GM19455 (cell line): Measurements from ENCODE around the gene ASCC1.

Experiments used
- ATAC-seq: cut with Tn5 transposase; IDR thresholded peaks from one replicate; pipeline ENCODE4 v1.9.1; 2021; ENCODE audit not compliant: unreplicated experiment

Gene ASCC1

DNA sequence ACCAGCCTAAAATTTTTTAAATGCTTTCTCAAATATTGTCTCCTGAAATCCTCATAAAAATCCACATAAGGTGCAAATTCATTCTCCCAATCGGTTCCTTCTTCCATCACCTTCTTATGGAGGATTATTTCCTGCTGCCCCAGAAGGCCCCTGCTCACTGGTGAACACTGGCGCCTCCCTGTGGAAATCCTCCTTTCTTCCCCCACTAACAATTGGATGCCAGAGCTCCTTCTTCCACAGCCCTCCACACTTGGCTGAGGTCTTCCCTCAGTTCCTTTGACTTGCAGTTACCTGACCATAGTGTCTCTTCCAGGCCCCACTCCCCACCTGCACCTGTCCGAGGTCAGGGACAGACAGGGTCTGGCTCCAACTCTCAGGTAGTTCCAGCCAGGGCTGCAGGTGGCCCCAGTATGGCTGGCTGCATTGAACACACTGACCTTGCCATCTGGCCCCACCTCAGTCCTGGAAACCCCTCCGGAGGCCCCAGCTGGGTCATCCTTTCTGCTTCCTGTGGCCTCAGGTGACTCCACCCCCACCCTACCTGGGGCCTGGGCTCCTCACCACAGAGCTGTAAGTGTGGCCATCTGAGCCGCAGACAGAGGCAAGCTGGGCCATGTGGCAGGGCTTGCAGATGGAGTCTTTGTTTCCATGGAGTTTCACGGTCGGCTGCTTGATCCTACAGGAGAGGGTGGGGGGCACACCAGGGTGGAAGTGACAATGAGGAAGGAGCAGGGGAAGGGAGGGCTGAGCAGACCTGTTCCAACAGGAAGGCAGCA, 146.1 kb downstream of the ASCC1 start:
- ATAC-seq = no peak

DNA sequence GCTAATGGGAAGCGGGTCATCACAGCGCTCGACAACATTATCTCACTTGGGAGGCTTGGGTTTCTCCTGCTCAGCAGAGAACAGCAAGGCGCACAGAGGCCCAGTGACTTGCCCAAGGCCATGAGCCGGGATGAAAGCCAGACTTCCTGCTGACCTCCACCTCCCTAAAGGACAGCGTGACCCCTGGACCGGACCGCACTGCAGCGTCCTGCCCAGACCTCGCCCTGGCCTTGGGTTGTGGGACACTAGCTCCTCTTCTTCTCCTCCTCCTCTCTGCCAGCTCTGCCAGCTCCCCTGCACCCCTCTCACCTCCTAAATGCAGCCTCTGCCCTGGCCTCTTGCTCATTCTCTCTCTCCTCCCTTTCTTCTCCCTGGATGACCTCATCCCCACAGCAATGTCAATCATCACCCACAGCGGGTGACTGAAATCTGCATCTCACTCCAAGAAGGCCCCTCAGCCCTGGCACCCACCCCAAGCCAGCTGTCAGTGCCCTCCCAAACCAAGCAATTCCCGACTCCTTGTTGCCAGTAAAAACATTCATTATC, 147.1 kb downstream of the ASCC1 start:
- no peak for ATAC-seq

DNA sequence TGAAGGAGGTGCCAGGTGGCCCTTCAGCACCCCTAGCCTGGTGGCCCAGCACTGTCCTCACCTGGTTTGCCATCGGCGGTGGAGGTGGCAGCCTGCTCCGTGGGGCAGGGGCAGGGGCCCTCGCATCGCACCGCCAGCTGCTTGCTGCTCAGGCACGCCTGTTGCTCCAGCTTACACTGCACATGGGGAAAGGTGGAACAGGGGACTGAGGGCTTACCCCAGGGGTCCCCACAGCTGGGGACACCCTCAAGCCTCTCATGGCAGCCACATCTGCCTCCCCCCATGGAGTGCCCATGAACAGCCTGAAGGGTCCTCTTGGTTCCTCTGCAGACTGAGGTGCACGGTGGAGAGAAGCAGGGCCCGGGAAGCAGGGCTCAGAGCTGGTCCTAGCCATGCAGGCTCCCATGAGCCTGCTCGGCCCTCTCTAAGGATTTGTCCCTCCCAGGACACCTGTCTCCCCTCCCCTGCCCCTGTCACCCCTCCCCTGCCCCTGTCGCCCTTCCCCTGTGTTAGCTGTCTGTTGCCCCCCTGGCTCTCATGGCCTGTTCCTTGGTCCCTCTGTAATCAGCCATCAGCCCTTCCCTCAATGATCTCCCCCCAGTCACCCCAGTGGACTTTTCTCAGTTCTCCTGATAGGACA, 147.8 kb downstream of the ASCC1 start:
- ATAC-seq = no peak

DNA sequence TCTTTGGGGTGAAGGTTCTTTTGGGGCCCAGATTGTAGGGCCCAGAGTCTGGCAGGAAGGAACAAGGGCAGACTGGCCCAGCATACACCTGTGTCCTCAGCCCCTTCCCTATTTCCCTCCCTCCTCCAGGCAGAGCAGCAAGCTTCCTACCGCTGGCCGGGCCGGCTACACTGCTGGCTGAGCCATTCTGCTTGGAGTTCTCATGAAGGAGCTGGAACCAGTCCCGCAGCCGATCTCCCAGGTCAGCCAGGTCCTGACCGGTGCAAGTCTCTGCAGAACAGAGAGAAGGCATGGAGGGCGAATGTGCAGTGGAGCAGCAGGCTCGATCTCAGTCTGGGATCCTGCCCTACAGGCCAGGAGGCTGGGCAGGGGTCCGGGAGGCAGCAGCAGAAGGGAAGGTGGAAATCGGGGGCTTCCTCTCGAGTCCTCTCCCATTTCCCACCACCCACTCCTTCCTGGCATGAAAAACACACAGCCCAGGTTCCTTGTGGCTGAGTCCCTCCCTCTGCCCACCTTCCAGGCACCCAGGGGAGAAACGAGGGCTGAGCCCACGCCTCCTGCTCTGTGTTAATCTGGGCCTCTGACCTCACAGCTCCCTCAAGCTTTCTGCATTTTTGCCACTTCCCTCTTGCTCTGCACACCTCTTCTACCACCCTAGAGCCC, 148.5 kb downstream of the ASCC1 start:
- ATAC-seq = no peak

- ATAC-seq = no peak
These were observed 149.5 kb downstream of the ASCC1 start for GRCh38 chr10:72066318-72067284.

DNA sequence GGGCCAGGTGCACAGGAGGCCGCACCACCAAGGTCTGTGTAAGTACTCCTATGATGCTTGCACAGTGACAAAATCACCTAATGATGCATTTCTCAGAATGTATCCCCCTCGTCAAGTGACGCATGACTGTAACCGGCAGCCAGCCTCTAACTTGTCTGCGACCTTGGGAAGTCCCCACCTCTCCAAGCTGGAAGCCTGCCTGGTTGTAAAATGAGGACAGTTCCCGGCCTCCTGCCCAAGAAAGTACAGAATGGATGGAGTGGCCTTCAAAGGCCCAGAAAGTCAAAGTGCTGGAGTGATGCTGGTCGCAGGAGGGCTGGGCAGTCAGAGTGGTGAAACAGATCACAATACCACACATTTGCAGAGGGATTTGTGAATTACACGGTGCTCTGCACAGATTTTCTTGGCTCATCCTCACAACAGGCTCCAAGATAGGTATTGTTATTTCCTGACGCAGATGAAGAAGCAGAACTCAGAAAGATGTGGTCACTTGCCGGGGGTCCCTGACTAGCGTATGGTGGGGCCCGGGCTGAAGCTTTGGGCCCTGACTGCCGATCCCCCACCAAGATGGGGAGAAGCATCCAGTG, 150.5 kb downstream of the ASCC1 start:
- no peak for ATAC-seq

- ATAC-seq = no peak
These were observed 152.2 kb downstream of the ASCC1 start for GRCh38 chr10:72063703-72064391.

DNA sequence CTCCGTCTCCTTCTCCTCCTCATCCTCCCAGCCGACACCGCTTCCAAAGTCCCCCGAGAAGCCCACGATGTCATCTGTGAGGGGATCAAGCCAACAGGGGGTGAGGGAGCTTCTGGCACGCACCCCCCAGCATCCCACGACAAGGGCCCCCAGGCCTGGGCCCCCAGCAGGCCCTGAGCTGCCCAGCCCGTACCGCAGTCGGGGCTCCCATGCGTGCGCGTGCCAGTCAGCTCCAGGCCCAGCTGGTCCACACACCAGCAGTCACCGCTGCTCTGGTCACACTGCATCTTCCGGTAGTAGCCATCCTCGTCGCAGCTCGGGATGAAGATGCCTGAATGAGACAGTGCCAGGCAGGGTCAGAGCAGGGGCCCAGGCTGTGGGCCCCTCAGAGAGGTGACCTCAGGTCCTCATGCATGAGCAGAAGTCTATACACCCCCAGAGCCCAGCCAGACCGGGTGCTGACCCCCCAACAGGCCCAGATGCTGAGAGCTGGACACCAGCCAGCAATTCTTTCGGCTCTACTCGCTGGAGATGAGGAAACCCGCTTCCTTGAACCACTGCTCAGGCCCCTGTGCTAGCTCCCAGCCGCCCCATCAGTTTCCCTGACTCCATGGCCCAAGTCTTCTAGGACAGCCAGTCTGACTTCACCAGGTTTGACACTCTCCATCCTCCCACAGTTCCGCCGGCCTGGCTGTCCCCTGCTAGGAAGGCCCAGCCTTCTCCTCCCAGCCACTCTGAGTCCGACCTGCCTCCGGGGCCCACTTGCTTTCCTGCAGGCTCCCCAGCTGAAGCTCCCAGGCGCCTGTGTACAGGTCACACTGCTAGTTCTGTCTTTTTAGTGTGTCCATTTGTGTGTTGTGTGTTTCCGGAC, 153.0 kb downstream of the ASCC1 start:
- no peak for ATAC-seq

GRCh38 chr10:72062382-72062781, 153.7 kb downstream of the ASCC1 start:
- ATAC-seq = no peak

DNA sequence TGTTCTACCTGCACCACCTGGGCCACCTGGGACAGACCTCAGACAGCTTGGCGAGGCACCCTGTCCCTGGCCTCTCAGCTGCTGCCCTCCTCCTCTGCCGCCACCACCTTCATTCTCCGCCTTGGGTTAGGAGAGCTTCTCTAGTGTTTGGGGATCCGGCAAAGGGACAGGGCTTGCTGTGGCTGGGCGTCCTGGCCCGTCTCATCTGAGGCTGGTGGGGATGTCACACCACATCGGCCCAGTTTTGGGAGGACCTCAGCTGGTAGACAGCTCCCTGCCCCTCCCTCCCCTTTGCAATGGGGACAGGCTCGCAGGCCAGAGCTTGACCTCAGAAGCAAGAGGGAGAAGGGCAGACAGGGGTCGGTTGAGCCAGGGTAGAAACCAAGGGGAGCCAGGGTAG, 154.1 kb downstream of the ASCC1 start:
- ATAC-seq = no peak

GRCh38 chr10:72061491-72061890, 154.6 kb downstream of the ASCC1 start:
- no peak for ATAC-seq

- ATAC-seq = no peak
These were observed 155.9 kb downstream of the ASCC1 start for GRCh38 chr10:72059843-72060822.

GRCh38 chr10:72058989-72059842, 156.9 kb downstream of the ASCC1 start:
- no peak for ATAC-seq

- no peak for ATAC-seq
These were observed 157.7 kb downstream of the ASCC1 start for GRCh38 chr10:72058347-72058898.

DNA sequence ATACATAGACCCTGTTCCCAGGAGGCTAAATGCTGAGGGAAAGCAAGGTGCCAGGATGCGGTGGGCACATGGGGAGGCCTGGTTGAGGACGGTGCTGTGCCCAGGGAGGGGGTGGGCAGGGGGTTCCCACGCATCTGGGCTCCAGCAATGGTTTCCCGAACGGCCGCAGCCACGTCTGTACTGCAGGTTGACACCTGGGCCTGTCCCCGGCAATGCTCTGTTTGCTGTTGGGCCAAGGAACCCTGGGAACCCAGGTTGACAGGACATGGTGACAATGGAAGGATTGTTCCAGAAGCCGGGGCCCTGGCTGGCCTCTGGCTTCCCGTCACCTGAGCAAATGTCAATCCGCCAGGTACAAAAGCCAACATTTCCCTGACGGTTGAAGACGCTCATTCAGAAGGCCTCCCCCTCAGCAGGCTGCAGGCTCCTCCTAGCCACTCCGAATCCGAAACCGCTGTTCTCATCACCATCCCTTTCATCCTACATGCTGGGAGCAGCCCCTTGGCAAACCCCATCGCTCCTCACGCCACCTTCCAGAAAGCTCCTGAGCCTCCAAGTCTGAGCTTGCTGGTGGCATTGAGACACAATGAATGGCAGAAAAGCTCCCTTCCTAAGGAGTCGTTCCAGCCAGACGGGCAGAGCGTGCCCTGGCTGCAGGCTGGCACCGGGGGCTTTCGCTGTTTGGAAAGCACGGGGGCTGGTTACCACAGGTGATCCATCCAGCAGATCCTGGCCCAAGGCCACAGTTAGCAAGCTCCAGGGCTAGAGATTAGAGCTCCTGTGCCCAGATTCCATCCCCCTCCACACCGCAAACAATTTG, 158.9 kb downstream of the ASCC1 start:
- ATAC-seq = no peak

DNA sequence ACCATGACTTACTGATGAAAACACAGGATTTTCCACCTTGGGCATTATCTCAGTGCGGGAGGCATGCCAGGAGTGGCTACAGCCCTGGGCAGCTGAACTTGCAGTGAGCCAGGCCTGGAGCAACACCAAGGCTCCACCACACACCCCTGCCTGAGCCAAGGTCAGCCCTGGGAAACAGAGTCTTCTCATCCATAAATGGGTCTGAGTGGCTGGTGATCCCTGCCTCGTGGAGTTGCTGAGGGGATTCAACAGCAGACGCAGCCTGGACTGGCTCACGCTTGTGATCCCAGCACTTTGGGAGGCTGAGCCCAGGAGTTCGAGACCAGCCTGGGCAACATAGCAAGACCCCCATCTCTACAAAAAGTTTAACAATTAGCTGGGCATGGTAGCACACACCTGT, 160.0 kb downstream of the ASCC1 start:
- ATAC-seq = no peak
